ENCODE data around the gene WHRN. TPM values are rescaled to one million over a fixed set of nuclear protein-coding genes. Genes with fewer than 3 reads are reported as not detected.

The WHRN gene
- total and polyA plus RNA-seq, 5 donors = 7.8 to 20.3 (median 13.2) TPM

- ATAC-seq = no peak
- Histone ChIP-seq H3K27ac (ENCODE audit: low read length) (no peak overlapping the region), H3K4me1 (ENCODE audit: control insufficient read depth, insufficient read depth, low read length) (no peaks in the 10 kb centered on the region), H3K9me3 (ENCODE audit: control insufficient read depth, low read length) (no peaks in the 10 kb centered on the region), H3K27me3 (ENCODE audit: control insufficient read depth, insufficient read depth) (no peaks in the 10 kb centered on the region), H3K4me3 (ENCODE audit: low read length) (no peak overlapping the region)
- whole genome bisulfite sequencing = 94% methylated on average over 19 of the region's 19 CpGs
- intact Hi-C loops (cut with DNase I) = no loop called here
- DNase-seq = no peak
Observed at GRCh38 chr9:114376586-114377445, 128.5 kb downstream of the WHRN start.

DNA sequence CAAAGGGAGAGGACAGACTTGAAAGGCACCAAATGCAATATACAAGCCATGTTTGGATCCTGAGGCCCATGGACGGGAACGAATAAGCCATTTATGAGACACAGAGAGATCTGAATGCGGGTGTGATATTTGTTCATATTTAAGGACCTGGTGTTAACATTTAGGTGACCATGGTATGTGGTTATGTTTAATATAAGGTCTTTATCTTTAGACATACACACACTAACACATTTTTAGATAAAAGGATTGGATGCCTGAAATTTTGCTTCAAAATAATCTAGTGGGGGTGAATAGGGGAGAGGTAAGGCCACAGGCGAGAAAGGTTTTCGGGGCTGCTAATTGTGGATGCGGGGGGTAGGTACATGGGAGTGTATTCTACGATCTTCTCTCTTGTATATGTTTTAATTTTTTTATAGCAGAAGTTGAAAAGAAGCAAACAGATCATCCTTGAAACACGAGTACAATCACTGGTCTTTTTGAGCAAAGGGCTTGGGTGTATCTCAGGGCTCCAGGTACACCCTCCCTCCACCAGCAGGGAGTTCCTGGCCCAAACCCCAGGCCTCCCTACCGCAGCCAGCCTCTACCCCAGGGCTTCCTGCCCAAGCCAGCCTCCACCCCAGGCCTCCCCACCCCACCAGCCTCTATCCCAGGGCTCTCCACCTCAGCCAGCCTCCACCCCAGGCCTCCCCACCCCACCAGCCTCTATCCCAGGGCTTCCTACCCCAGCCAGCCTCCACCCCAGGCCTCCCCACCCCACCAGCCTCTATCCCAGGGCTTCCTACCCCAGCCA, 129.7 kb downstream of the WHRN start:
- intact Hi-C loops (cut with DNase I) = no loop called here
- DNase-seq = no peak
- Histone ChIP-seq H3K27me3 (ENCODE audit: control insufficient read depth, insufficient read depth) (no peaks in the 10 kb centered on the region), H3K4me1 (ENCODE audit: control insufficient read depth, insufficient read depth, low read length) (no peaks in the 10 kb centered on the region), H3K9me3 (ENCODE audit: control insufficient read depth, low read length) (no peaks in the 10 kb centered on the region), H3K4me3 (ENCODE audit: low read length) (no peak overlapping the region), H3K27ac (ENCODE audit: low read length) (no peak overlapping the region)
- WGBS = 91% methylated on average over 9 of the region's 9 CpGs
- no peak for ATAC-seq

- H3K9me3 ChIP-seq (ENCODE audit: control insufficient read depth, low read length) = no peaks in the 10 kb centered on the region
- no peak for ATAC-seq
- H3K4me3 ChIP-seq (ENCODE audit: low read length) = no peak overlapping the region
- no peak for DNase-seq
- H3K27me3 ChIP-seq (ENCODE audit: control insufficient read depth, insufficient read depth) = no peaks in the 10 kb centered on the region
- intact Hi-C loops (cut with DNase I) = no loop called here
- WGBS = 78% methylated on average over 9 of the region's 9 CpGs
- H3K27ac ChIP-seq (ENCODE audit: low read length) = no peak overlapping the region
- no peaks in the 10 kb centered on the region for H3K4me1 ChIP-seq (ENCODE audit: control insufficient read depth, insufficient read depth, low read length)
Observed at GRCh38 chr9:114374936-114375335, 130.3 kb downstream of the WHRN start.

- Histone ChIP-seq H3K27me3 (ENCODE audit: control insufficient read depth, insufficient read depth) (no peaks in the 10 kb centered on the region), H3K27ac (ENCODE audit: low read length) (no peak overlapping the region), H3K9me3 (ENCODE audit: control insufficient read depth, low read length) (no peaks in the 10 kb centered on the region), H3K4me1 (ENCODE audit: control insufficient read depth, insufficient read depth, low read length) (no peaks in the 10 kb centered on the region), H3K4me3 (ENCODE audit: low read length) (no peak overlapping the region)
- DNase-seq = no peak
- 93% methylated on average over 16 of the region's 16 CpGs for WGBS
- intact Hi-C loops (cut with DNase I) = no loop called here
- no peak for ATAC-seq
Observed at GRCh38 chr9:114373960-114374730, 131.1 kb downstream of the WHRN start.

DNA sequence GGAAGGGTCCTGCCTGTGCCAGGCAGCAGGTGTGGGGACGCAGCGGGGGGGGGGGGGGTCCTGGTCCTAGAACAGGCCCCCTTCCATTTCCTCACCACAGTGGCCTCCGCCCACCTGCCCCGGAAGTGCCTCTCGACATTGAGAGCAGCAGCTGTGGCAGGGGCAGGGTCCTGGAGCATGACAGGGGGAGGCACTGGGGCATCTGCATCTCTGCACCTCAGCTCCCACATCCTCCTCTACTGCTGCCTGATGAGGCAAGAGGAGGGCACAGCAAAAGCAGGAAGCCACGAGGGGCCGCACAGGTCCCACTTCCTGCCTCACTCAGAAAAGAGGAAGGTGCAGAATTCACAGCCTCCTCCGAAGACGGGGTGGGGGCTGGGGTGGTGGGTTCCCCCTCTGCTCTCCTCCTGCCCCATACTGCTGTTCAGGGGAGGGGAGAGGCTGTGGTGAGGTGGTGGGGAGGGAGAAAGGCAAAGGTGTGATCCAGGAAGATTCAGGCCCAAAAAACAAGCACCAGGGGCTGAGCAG, 132.3 kb downstream of the WHRN start:
- H3K4me3 ChIP-seq (ENCODE audit: low read length) = no peak overlapping the region
- 39% methylated on average over 9 of the region's 9 CpGs for WGBS

DNA sequence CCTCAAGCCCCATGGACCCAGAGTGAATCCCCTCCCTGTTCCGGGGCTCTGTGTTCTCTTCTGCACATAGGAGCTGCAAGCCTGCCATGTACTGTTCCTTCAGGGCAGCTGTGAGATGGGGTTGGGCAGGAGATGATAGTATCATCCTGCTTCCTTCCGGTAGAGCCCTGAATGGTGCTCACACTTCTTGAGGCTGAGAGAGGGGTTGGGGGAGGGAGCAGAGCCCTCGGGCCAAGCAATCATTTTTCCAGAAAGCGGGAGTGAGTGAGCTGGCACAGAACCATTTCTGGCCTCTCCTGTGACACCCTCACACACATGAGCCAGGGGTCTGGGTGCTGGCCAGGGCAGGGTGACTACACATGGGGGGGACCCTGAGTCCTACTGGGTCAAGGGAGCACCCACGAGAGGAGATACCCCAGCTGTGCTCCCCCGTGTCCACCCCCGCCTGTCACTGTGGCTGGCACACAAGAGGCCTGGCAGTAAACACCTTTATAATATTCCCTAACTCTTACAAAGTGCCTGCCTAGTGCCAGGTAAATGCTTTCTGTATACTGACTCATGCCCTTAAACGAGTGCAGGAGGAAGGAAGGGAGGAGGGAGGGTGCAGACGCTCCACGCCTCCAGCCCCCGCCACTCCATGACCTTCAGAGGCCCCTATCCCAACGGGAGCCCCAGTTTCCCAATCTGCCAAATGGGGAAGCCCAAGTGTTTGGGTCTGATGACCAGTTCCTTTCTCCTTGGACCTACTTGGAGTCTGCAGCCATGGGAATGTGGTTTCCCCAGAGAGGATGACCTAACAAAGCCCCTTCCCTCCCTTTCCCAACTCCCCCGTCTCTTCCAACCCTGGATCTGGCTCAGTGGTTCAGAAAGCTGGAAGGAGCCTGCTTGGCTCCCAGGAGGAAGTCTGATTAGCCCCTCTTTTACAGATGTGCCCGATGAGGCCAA, 133.0 kb downstream of the WHRN start:
- peak; percentile 28 to 64 for ATAC-seq
- Histone ChIP-seq H3K4me1 (ENCODE audit: control insufficient read depth, insufficient read depth, low read length) (no peaks in the 10 kb centered on the region), H3K4me3 (ENCODE audit: low read length) (no peak overlapping the region)

More for the DNA sequence above, 132.3 kb downstream of the WHRN start:
- Histone ChIP-seq H3K4me1 (ENCODE audit: control insufficient read depth, insufficient read depth, low read length) (no peaks in the 10 kb centered on the region), H3K27me3 (ENCODE audit: control insufficient read depth, insufficient read depth) (no peaks in the 10 kb centered on the region), H3K9me3 (ENCODE audit: control insufficient read depth, low read length) (no peaks in the 10 kb centered on the region), H3K27ac (ENCODE audit: low read length) (no peak overlapping the region)
- intact Hi-C loops (cut with DNase I) = no loop called here
- DNase-seq (peak; percentile 59 to 87 (median 83)), ATAC-seq (peak; percentile 58 to 61)

GRCh38 chr9:114371343-114371944, 133.8 kb downstream of the WHRN start:
- H3K27me3 ChIP-seq (ENCODE audit: control insufficient read depth, insufficient read depth) = no peaks in the 10 kb centered on the region
- H3K9me3 ChIP-seq (ENCODE audit: control insufficient read depth, low read length) = no peaks in the 10 kb centered on the region
- ATAC-seq (no peak), DNase-seq (no peak)
- H3K4me1 ChIP-seq (ENCODE audit: control insufficient read depth, insufficient read depth, low read length) = no peaks in the 10 kb centered on the region
- intact Hi-C loops (cut with DNase I) = no loop called here
- H3K4me3 ChIP-seq (ENCODE audit: low read length) = no peak overlapping the region
- WGBS = 76% methylated on average over 7 of the region's 7 CpGs
- H3K27ac ChIP-seq (ENCODE audit: low read length) = no peak overlapping the region

More for the DNA sequence above, 133.0 kb downstream of the WHRN start:
- Histone ChIP-seq H3K9me3 (ENCODE audit: control insufficient read depth, low read length) (no peaks in the 10 kb centered on the region), H3K27ac (ENCODE audit: low read length) (no peak overlapping the region), H3K27me3 (ENCODE audit: control insufficient read depth, insufficient read depth) (no peaks in the 10 kb centered on the region)
- WGBS = 31% methylated on average over 14 of the region's 14 CpGs
- DNase-seq = peak; percentile 57 to 70 (median 59)
- intact Hi-C loops (cut with DNase I) = no loop called here

- 71% methylated on average over 4 of the region's 4 CpGs for WGBS
- Histone ChIP-seq H3K4me1 (ENCODE audit: control insufficient read depth, insufficient read depth, low read length) (no peaks in the 10 kb centered on the region), H3K9me3 (ENCODE audit: control insufficient read depth, low read length) (no peaks in the 10 kb centered on the region), H3K4me3 (ENCODE audit: low read length) (no peak overlapping the region), H3K27me3 (ENCODE audit: control insufficient read depth, insufficient read depth) (no peaks in the 10 kb centered on the region), H3K27ac (ENCODE audit: low read length) (no peak overlapping the region)
- intact Hi-C loops (cut with DNase I) = no loop called here
- DNase-seq (no peak), ATAC-seq (no peak)
Observed at GRCh38 chr9:114370968-114371320, 134.3 kb downstream of the WHRN start.

DNA sequence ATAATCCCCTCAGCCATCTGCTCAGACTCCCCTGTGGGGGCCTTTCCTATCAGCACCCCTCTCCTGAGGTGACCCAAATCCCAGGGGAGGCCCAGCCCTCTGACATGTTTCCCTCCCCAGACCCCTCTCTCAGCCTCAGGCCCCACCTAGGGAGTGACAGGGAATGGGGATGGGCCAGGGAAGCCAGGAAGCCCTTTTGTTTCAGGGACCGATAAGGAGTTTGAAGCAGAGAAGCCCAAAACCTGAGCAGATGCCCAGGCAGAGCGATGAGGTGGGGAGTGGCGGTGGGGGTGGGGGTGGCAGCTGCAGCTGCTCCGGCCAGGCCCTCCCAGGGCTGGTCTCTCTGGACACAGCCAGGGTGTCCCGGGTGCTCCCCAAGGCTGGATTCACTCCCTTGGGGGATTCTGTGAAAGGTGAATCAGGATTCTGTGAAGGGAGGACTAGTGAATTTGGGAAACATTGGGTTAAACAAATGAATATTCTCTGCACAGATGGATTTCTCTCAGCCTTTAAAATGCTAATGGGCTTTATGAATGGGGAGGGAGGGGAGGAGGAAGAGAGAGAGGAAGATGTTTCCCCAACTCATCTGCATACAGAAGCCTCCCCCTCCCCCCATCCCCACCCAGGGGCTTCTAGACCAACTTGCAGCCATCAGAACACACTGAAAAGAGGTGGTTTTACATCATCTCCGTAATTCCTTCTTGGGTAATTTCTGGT, 134.9 kb downstream of the WHRN start:
- no peak overlapping the region for H3K27ac ChIP-seq (ENCODE audit: low read length)
- DNase-seq = no peak
- 73% methylated on average over 6 of the region's 6 CpGs for WGBS
- H3K9me3 ChIP-seq (ENCODE audit: control insufficient read depth, low read length) = no peaks in the 10 kb centered on the region
- no peaks in the 10 kb centered on the region for H3K27me3 ChIP-seq (ENCODE audit: control insufficient read depth, insufficient read depth)
- H3K4me3 ChIP-seq (ENCODE audit: low read length) = no peak overlapping the region
- no peak for ATAC-seq
- intact Hi-C loops (cut with DNase I) = no loop called here
- no peaks in the 10 kb centered on the region for H3K4me1 ChIP-seq (ENCODE audit: control insufficient read depth, insufficient read depth, low read length)
